Astrocyte of the cerebellum (primary cell): ENCODE measurements around the gene PPL.

Source experiments
- DNase-seq: peaks from one replicate; pipeline ENCODE4 v3.0.0-alpha.2; 2011; ENCODE audit warnings: low read depth
- H3K4me3 ChIP-seq: 2 replicates; pipeline ENCODE4 v1.5.1; 2011; ENCODE audit warnings: mild to moderate bottlenecking, low read depth, low read length, moderate library complexity
- CTCF ChIP-seq: IDR thresholded peaks from 2 replicates; pipeline ENCODE4 v1.5.1; 2012; ENCODE audit warnings: low read length, low read depth, moderate library complexity, mild to moderate bottlenecking; ENCODE audit errors: missing control alignments
- in situ Hi-C: cut with HindIII; loops from 2 replicates; pipeline ENCODE4 v1.10.0; 2017; ENCODE audit warnings: low sequenced_read_pairs

The PPL gene

GRCh38 chr16:4870138-4870671 lies 66.7 kb downstream of the PPL start:
- TF ChIP-seq CTCF = no peak
- DNase-seq = no peak
- H3K4me3 ChIP-seq = no peak overlapping the region
- in situ Hi-C loops = no loop called here

- DNase-seq = no peak
- no peak for TF ChIP-seq CTCF
- in situ Hi-C loops = loop anchor here (5.0 kb wide), 3 partner anchors 37 to 73 kb away; no protein-coding TSS in a partner anchor
- no peak overlapping the region for H3K4me3 ChIP-seq
Observed at GRCh38 chr16:4869147-4869805, 67.7 kb downstream of the PPL start.

- no peak for TF ChIP-seq CTCF
- no peak overlapping the region for H3K4me3 ChIP-seq
- DNase-seq = no peak
- in situ Hi-C loops = loop anchor here (5.0 kb wide), 3 partner anchors 36 to 74 kb away; no protein-coding TSS in a partner anchor
Observed at GRCh38 chr16:4868535-4868934, 68.4 kb downstream of the PPL start.

- no peak for TF ChIP-seq CTCF
- no peak for DNase-seq
- in situ Hi-C loops = loop anchor here (5.0 kb wide), 3 partner anchors 36 to 74 kb away; no protein-coding TSS in a partner anchor
- H3K4me3 ChIP-seq = no peak overlapping the region
Observed at GRCh38 chr16:4868026-4868425, 68.9 kb downstream of the PPL start.

GRCh38 chr16:4866586-4866985 lies 70.4 kb downstream of the PPL start:
- no peak for TF ChIP-seq CTCF
- no peak for DNase-seq
- H3K4me3 ChIP-seq = no peak overlapping the region
- in situ Hi-C loops = loop anchor here (5.0 kb wide), 3 partner anchors 34 to 76 kb away; no protein-coding TSS in a partner anchor

- no peak overlapping the region for H3K4me3 ChIP-seq
- no peak for DNase-seq
- in situ Hi-C loops = loop anchor here (5.0 kb wide), 3 partner anchors 33 to 77 kb away; no protein-coding TSS in a partner anchor
- TF ChIP-seq CTCF = no peak
Observed at GRCh38 chr16:4865231-4865860, 71.6 kb downstream of the PPL start.
